IMR-90 (cell line): Measurements from ENCODE around the gene C14orf93. TPM values are rescaled to one million over a fixed set of nuclear protein-coding genes. Genes with fewer than 3 reads are reported as not detected.

Experiments used
- ATAC-seq: fragments of 200-7000 bp; cut with Tn5 transposase; 2 replicates; pipeline ENCODE4 v1.9.1; 2020; ENCODE audit warnings: low read depth, mild to moderate bottlenecking, moderate library complexity
- BruUV-seq: library from RNA; stranded (reverse); fragments of 400-500 nt; replicated peaks from 2 replicates; lab custom pipeline; 2021; lab: Mats Ljungman, UMichigan
- CTCF ChIA-PET: fragments of 300-600 bp; formaldehyde crosslinking; extraction: SDS; loops from one replicate; lab custom pipeline; 2021; ENCODE audit warnings: antibody characterized with exemption; lab: Yijun Ruan, JAX
- POLR2A ChIA-PET: fragments of 300-600 bp; sonication (Branson Sonifier 250); formaldehyde crosslinking; loops from one replicate; lab custom pipeline; 2022; ENCODE audit warnings: antibody characterized with exemption; ENCODE audit not compliant: unreplicated experiment; lab: Charles Lee
- DNase-seq: peaks from one replicate; pipeline ENCODE4 v3.0.0; 2013
- H2AFZ ChIP-seq: replicated peaks from 2 replicates; pipeline ENCODE3; 2013; ENCODE audit warnings: low read length, mild to moderate bottlenecking; ENCODE audit not compliant: poor library complexity
- H2AK5ac ChIP-seq: 2 replicates; pipeline ENCODE4 v1.6.1; 2013; ENCODE audit warnings: low read depth, low read length, inconsistent platforms
- H2AK9ac ChIP-seq: replicated peaks from 2 replicates; pipeline ENCODE3; 2013; ENCODE audit warnings: mild to moderate bottlenecking, low read depth, low read length, moderate library complexity; ENCODE audit not compliant: poor library complexity
- H2BK120ac ChIP-seq: 2 replicates; pipeline ENCODE4 v1.6.1; 2013; ENCODE audit warnings: low read depth, low read length, inconsistent platforms
- H2BK15ac ChIP-seq: 3 replicates; pipeline ENCODE4 v1.6.1; 2013; ENCODE audit warnings: low read depth, low read length, inconsistent platforms
- H2BK20ac ChIP-seq: 2 replicates; pipeline ENCODE4 v1.6.1; 2013; ENCODE audit warnings: low read depth, mild to moderate bottlenecking, inconsistent platforms, low read length, moderate library complexity
- H2BK5ac ChIP-seq: 2 replicates; pipeline ENCODE4 v1.6.1; 2013; ENCODE audit warnings: mild to moderate bottlenecking, low read depth, low read length, inconsistent platforms; ENCODE audit not compliant: poor library complexity, severe bottlenecking
- H3K14ac ChIP-seq: replicated peaks from 2 replicates; pipeline ENCODE4 v1.6.1; 2013; ENCODE audit warnings: low read depth, low read length, inconsistent platforms
- H3K18ac ChIP-seq: 2 replicates; pipeline ENCODE4 v1.6.1; 2013; ENCODE audit warnings: low read depth, low read length, control low read depth
- H3K23ac ChIP-seq: 2 replicates; pipeline ENCODE4 v1.6.1; 2013; ENCODE audit warnings: low read depth, low read length, inconsistent platforms
- H3K27ac ChIP-seq: 2 replicates; pipeline ENCODE4 v1.5.1; 2013; ENCODE audit warnings: mild to moderate bottlenecking, control low read depth, low read length; ENCODE audit not compliant: insufficient read depth
- H3K27me3 ChIP-seq: 2 replicates; pipeline ENCODE4 v1.6.1; 2013; ENCODE audit warnings: low read length; ENCODE audit not compliant: control insufficient read depth, insufficient read depth
- H3K36me3 ChIP-seq: 2 replicates; pipeline ENCODE4 v1.6.1; 2013; ENCODE audit warnings: low read length, mixed read lengths; ENCODE audit not compliant: control insufficient read depth, insufficient read depth
- H3K4ac ChIP-seq: 2 replicates; pipeline ENCODE4 v1.6.1; 2013; ENCODE audit warnings: low read depth, low read length, inconsistent platforms
- H3K4me1 ChIP-seq: 2 replicates; pipeline ENCODE4 v1.6.1; 2013; ENCODE audit warnings: low read length, mixed read lengths; ENCODE audit not compliant: control insufficient read depth, insufficient read depth
- H3K4me2 ChIP-seq: 2 replicates; pipeline ENCODE4 v1.6.1; 2013; ENCODE audit warnings: low read depth, mild to moderate bottlenecking, control low read depth, low read length, moderate library complexity
- H3K4me3 ChIP-seq: 2 replicates; pipeline ENCODE4 v1.5.1; 2013; ENCODE audit warnings: low read depth, mild to moderate bottlenecking, control low read depth, low read length, moderate library complexity; ENCODE audit not compliant: insufficient read depth
- H3K56ac ChIP-seq: 2 replicates; pipeline ENCODE4 v1.6.1; 2013; ENCODE audit warnings: low read length, inconsistent platforms; ENCODE audit not compliant: insufficient read depth; ENCODE audit errors: extremely low read depth
- H3K79me1 ChIP-seq, 2 experiments: 2 replicates each; pipeline ENCODE4 v1.6.1; 2013; ENCODE audit warnings: low read length in 2 of 2, inconsistent platforms in 1 of 2, low read depth in 1 of 2
- H3K9ac ChIP-seq: 2 replicates; pipeline ENCODE4 v1.6.1; 2013; ENCODE audit warnings: low read depth, low read length, control low read depth
- H3K9me1 ChIP-seq: 2 replicates; pipeline ENCODE4 v1.6.1; 2013; ENCODE audit warnings: low read length, inconsistent platforms; ENCODE audit not compliant: insufficient read depth
- H3K9me3 ChIP-seq: 2 replicates; pipeline ENCODE4 v1.6.1; 2013; ENCODE audit warnings: low read length; ENCODE audit not compliant: control insufficient read depth, insufficient read depth
- H4K20me1 ChIP-seq: 2 replicates; pipeline ENCODE4 v1.6.1; 2013; ENCODE audit warnings: low read length, inconsistent platforms; ENCODE audit not compliant: insufficient read depth
- H4K5ac ChIP-seq: 2 replicates; pipeline ENCODE4 v1.6.1; 2013; ENCODE audit warnings: mild to moderate bottlenecking, low read depth, low read length, control low read depth
- H4K8ac ChIP-seq, 2 experiments: 2 replicates each; pipeline ENCODE4 v1.6.1; 2013; ENCODE audit warnings: low read depth in 2 of 2, low read length in 2 of 2, control low read depth in 1 of 2, inconsistent platforms in 1 of 2
- H4K91ac ChIP-seq: 2 replicates; pipeline ENCODE4 v1.6.1; 2013; ENCODE audit warnings: low read depth, low read length, inconsistent platforms; ENCODE audit not compliant: insufficient read depth
- MAFK ChIP-seq: IDR thresholded peaks from 2 replicates; pipeline ENCODE4 v1.6.1; 2012; ENCODE audit warnings: low read depth, low read length, improper control_type of control experiment
- RCOR1 ChIP-seq: IDR thresholded peaks from 2 replicates; pipeline ENCODE4 v1.6.1; 2012; ENCODE audit warnings: mild to moderate bottlenecking, low read length, improper control_type of control experiment; ENCODE audit not compliant: insufficient replicate concordance
- RFX5 ChIP-seq: IDR thresholded peaks from 2 replicates; pipeline ENCODE4 v1.8.0; 2012; ENCODE audit warnings: low read depth, mild to moderate bottlenecking, low read length, moderate library complexity
- SMC3 ChIP-seq: fragments of 150-350 bp; IDR thresholded peaks from 2 replicates; pipeline ENCODE4 v1.6.1; 2016; ENCODE audit warnings: low read depth, mild to moderate bottlenecking, antibody characterized with exemption, low read length, moderate library complexity
- WGBS, 2 experiments: methylation state at CpG; one replicate each; pipeline versions ENCODE4 v1.1.5 to v1.1.7; 2013; ENCODE audit warnings: missing lambda C conversion rate in 2 of 2; ENCODE audit not compliant: insufficient read length in 1 of 2; ENCODE audit errors: extremely low coverage in 2 of 2; 5-methylcytosine and 5-hydroxymethylcytosine counted together
- dilution Hi-C: fragments of 300-500 bp; cut with HindIII; formaldehyde crosslinking; loops from one replicate; pipeline ENCODE4 v1.14.3; 2018; ENCODE audit warnings: low sequenced_read_pairs; ENCODE audit not compliant: unreplicated experiment
- in situ Hi-C: fragments of 300-500 bp; cut with MboI; formaldehyde crosslinking; loops from 3 replicates; pipeline ENCODE4 v1.14.3; 2019; ENCODE audit warnings: low sequenced_read_pairs, inconsistent platforms, mixed read lengths
- intact Hi-C: fragments of 100-400 bp; cut with micrococcal nuclease; formaldehyde crosslinking; loops from 2 replicates; pipeline ENCODE4 v1.10.0; 2022
- polyA plus RNA-seq, 3 experiments: library from polyadenylated mRNA; depleted of rRNA; stranded (reverse); fragments of >200 nt; gene quantifications; 2 replicates each; pipeline ENCODE4 v1.2.3, GENCODE V29; 2012; ENCODE audit warnings: low replicate concordance in 1 of 3
- total RNA-seq: library from RNA; depleted of rRNA; stranded (reverse); fragments of >200 nt; gene quantifications from 2 replicates; pipeline ENCODE4 v1.2.3, GENCODE V29; 2012
- TF ChIP-seq, protein P1 (sequence below): conservative IDR thresholded peaks from 2 replicates; pipeline ENCODE4 v1.5.1; 2012; ENCODE audit warnings: mild to moderate bottlenecking, low read depth, low read length, improper control_type of control experiment

The C14orf93 gene
- total and polyA plus RNA-seq, 2 of the 4 experiments (the other 2 are of a cell fraction): 5.4 to 5.7 TPM

DNA sequence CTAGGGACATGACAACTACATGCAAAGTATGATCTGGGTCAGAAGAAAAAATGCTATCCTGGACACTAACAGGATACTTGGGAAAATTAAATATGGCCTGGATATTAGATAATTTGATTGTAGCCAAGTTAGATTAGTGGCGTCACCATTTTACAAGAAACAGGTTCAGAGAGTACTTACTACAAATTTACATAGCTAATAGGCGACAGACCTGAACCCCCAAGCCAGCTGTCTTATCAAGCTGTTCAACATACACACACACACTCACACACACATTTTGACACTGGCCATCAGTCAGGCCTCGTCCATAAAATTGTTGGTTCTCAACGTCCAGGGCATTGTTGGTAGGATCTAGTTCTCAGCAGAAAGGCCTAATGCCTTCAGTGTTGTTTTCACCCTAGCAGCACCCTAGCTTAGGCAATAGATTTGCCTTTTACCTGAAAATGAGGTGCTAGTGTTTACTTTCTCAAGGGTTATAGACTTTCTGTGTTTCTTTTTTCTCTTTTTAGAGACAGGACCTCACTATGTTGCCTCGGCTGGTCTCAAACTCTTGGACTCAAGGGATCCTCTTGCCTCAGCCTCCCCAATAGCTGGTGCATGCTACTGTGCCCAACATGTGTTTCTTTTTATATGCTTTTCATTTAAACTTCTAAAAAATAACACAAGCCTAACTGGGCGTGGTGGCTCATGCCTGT lies 3.3 kb upstream of the C14orf93 start:
- Histone ChIP-seq H3K18ac (no peak overlapping the region), H2AFZ (no peak overlapping the region), H3K14ac (no peak overlapping the region), H3K27ac (no peak overlapping the region), H3K27me3 (no peaks in the 10 kb centered on the region), H3K9me3 (no peaks in the 10 kb centered on the region), H3K4me1 (peaks cover 2% of the 10 kb centered on the region; the same call in 1 of the 2 replicates), H3K23ac (no peak overlapping the region), H3K4me3 (no peak overlapping the region), H2BK15ac (no peak overlapping the region), H4K5ac (no peak overlapping the region), H3K36me3 (no peaks in the 10 kb centered on the region), H4K91ac (no peak overlapping the region), H2AK5ac (no peak overlapping the region), H3K9ac (no peak overlapping the region), H2BK5ac (no peak overlapping the region), H2AK9ac (no peak overlapping the region), H4K8ac (no peak overlapping the region), H3K4me2 (no peak overlapping the region), H2BK20ac (no peak overlapping the region), H3K79me1 (no peaks in the 10 kb centered on the region; a peak in 1 of 4 replicates), H3K4ac (no peak overlapping the region), H3K9me1 (0 out of 2 replicates have a peak, but pooled peaks cover 3% of the 10 kb centered on the region), H4K20me1 (no peaks in the 10 kb centered on the region), H3K56ac (no peak overlapping the region), H2BK120ac (no peak overlapping the region)
- dilution Hi-C loops (no loop called here), in situ Hi-C loops (no loop called here), intact Hi-C loops (no loop called here)
- DNase-seq: no peak
- no TSS peak for BruUV-seq
- 63% methylated on average over 3 of the region's 6 CpGs; no CpG with 5 or more reads in 1 of the 2 experiments for WGBS, 2 experiments
- no peak for TF ChIP-seq RCOR1
- no peak for TF ChIP-seq SMC3
- no peak for TF ChIP-seq MAFK
- TF ChIP-seq RFX5: no peak
- TF ChIP-seq, protein P1, sequence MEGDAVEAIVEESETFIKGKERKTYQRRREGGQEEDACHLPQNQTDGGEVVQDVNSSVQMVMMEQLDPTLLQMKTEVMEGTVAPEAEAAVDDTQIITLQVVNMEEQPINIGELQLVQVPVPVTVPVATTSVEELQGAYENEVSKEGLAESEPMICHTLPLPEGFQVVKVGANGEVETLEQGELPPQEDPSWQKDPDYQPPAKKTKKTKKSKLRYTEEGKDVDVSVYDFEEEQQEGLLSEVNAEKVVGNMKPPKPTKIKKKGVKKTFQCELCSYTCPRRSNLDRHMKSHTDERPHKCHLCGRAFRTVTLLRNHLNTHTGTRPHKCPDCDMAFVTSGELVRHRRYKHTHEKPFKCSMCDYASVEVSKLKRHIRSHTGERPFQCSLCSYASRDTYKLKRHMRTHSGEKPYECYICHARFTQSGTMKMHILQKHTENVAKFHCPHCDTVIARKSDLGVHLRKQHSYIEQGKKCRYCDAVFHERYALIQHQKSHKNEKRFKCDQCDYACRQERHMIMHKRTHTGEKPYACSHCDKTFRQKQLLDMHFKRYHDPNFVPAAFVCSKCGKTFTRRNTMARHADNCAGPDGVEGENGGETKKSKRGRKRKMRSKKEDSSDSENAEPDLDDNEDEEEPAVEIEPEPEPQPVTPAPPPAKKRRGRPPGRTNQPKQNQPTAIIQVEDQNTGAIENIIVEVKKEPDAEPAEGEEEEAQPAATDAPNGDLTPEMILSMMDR: no peak
- CTCF ChIA-PET: no interaction called here
- POLR2A ChIA-PET: no interaction called here
- no peak for ATAC-seq
